IMR-90 (cell line): Measurements from ENCODE around the gene PLCB3.

Source experiments
- CEBPB ChIP-seq: IDR thresholded peaks from 2 replicates; pipeline ENCODE4 v1.6.1; 2012; ENCODE audit warnings: low read depth, low read length, improper control_type of control experiment
- CHD1 ChIP-seq: IDR thresholded peaks from 2 replicates; pipeline ENCODE4 v1.6.1; 2012; ENCODE audit warnings: low read depth, low read length, improper control_type of control experiment
- MAFK ChIP-seq: IDR thresholded peaks from 2 replicates; pipeline ENCODE4 v1.6.1; 2012; ENCODE audit warnings: low read depth, low read length, improper control_type of control experiment
- MAZ ChIP-seq: IDR thresholded peaks from 2 replicates; pipeline ENCODE4 v1.6.1; 2012; ENCODE audit warnings: low read depth, mild to moderate bottlenecking, low read length, improper control_type of control experiment, moderate library complexity, borderline replicate concordance
- MXI1 ChIP-seq: IDR thresholded peaks from 2 replicates; pipeline ENCODE4 v1.6.1; 2012; ENCODE audit warnings: low read depth, mild to moderate bottlenecking, low read length, moderate library complexity, borderline replicate concordance
- NFE2L2 ChIP-seq: fragments of 150-350 bp; IDR thresholded peaks from 2 replicates; pipeline ENCODE4 v1.6.1; 2016; ENCODE audit warnings: low read depth, mild to moderate bottlenecking, low read length
- POLR2A ChIP-seq: IDR thresholded peaks from 2 replicates; pipeline ENCODE4 v1.6.1; 2012; ENCODE audit warnings: mild to moderate bottlenecking, low read depth, low read length
- RAD21 ChIP-seq: IDR thresholded peaks from 2 replicates; pipeline ENCODE4 v1.6.1; 2012; ENCODE audit warnings: low read length, improper control_type of control experiment
- RCOR1 ChIP-seq: IDR thresholded peaks from 2 replicates; pipeline ENCODE4 v1.6.1; 2012; ENCODE audit warnings: mild to moderate bottlenecking, low read length, improper control_type of control experiment; ENCODE audit not compliant: insufficient replicate concordance
- RFX5 ChIP-seq: IDR thresholded peaks from 2 replicates; pipeline ENCODE4 v1.8.0; 2012; ENCODE audit warnings: low read depth, mild to moderate bottlenecking, low read length, moderate library complexity
- SMC3 ChIP-seq: fragments of 150-350 bp; IDR thresholded peaks from 2 replicates; pipeline ENCODE4 v1.6.1; 2016; ENCODE audit warnings: low read depth, mild to moderate bottlenecking, antibody characterized with exemption, low read length, moderate library complexity
- TF ChIP-seq, protein P1 (sequence below): conservative IDR thresholded peaks from 2 replicates; pipeline ENCODE4 v1.5.1; 2012; ENCODE audit warnings: mild to moderate bottlenecking, low read depth, low read length, improper control_type of control experiment
- TF ChIP-seq, protein P2 (sequence below): fragments of 150-350 bp; IDR thresholded peaks from 2 replicates; pipeline ENCODE4 v1.6.1; 2017; ENCODE audit warnings: mild to moderate bottlenecking, antibody characterized with exemption, low read length, low read depth

DNA sequence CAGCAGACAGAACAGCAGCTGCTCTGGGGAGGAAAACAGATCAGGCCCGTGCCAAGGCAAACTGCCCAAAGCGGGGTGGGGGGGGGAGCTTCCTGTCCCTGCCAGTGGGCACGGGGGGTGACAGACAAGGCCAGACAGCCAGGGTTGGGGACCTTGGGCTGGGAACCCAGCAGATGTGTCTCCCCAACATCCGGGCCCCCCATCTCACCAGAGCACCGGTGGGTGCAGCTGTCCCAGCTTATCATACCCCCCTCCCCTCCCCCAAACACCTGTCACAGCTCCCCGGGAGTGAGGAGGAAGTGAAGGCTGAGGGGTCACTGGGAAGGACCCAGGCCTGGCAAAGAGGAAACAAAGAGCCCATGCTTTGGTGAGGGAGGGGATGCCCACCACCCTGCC lies 5.9 kb upstream of the PLCB3 start:
- TF ChIP-seq, protein P1, sequence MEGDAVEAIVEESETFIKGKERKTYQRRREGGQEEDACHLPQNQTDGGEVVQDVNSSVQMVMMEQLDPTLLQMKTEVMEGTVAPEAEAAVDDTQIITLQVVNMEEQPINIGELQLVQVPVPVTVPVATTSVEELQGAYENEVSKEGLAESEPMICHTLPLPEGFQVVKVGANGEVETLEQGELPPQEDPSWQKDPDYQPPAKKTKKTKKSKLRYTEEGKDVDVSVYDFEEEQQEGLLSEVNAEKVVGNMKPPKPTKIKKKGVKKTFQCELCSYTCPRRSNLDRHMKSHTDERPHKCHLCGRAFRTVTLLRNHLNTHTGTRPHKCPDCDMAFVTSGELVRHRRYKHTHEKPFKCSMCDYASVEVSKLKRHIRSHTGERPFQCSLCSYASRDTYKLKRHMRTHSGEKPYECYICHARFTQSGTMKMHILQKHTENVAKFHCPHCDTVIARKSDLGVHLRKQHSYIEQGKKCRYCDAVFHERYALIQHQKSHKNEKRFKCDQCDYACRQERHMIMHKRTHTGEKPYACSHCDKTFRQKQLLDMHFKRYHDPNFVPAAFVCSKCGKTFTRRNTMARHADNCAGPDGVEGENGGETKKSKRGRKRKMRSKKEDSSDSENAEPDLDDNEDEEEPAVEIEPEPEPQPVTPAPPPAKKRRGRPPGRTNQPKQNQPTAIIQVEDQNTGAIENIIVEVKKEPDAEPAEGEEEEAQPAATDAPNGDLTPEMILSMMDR: no peak
- TF ChIP-seq POLR2A (no peak), MAZ (no peak), MAFK (no peak), MXI1 (no peak), CEBPB (no peak), RAD21 (no peak), RFX5 (no peak), CHD1 (no peak), RCOR1 (no peak), SMC3 (no peak), NFE2L2 (no peak)
- TF ChIP-seq, protein P2, sequence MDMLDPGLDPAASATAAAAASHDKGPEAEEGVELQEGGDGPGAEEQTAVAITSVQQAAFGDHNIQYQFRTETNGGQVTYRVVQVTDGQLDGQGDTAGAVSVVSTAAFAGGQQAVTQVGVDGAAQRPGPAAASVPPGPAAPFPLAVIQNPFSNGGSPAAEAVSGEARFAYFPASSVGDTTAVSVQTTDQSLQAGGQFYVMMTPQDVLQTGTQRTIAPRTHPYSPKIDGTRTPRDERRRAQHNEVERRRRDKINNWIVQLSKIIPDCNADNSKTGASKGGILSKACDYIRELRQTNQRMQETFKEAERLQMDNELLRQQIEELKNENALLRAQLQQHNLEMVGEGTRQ: no peak
